Measurements from ENCODE around the gene CAPN15.
"Not testable (repeated sequence)": the region's sequence is repeated elsewhere in the genome, so short reads cannot be mapped to it uniquely, and the experiment has no call there.

The CAPN15 gene

DNA sequence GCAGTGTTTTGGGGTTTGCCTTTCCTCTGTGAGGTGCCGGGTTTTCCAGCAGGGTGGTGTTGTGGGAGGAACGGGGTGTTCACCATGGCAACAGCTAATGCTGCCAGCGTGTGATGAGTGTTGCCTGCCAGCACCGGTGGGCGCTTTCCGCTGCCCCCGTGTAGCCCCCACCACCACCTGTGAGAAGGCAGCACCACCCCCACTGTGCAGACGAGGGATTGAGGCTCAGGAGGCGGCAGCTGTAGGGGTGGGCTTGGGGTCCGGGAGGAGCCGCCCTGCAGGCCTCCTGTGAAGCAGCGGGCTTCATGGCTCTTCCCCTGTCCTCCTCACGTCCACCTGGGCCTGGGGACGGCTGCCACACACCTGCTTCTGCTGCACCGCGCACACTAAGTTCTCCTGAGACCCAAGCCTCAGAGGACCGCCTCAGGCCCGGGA lies 67.6 kb downstream of the CAPN15 start:
- no peak for DNase-seq

DNA sequence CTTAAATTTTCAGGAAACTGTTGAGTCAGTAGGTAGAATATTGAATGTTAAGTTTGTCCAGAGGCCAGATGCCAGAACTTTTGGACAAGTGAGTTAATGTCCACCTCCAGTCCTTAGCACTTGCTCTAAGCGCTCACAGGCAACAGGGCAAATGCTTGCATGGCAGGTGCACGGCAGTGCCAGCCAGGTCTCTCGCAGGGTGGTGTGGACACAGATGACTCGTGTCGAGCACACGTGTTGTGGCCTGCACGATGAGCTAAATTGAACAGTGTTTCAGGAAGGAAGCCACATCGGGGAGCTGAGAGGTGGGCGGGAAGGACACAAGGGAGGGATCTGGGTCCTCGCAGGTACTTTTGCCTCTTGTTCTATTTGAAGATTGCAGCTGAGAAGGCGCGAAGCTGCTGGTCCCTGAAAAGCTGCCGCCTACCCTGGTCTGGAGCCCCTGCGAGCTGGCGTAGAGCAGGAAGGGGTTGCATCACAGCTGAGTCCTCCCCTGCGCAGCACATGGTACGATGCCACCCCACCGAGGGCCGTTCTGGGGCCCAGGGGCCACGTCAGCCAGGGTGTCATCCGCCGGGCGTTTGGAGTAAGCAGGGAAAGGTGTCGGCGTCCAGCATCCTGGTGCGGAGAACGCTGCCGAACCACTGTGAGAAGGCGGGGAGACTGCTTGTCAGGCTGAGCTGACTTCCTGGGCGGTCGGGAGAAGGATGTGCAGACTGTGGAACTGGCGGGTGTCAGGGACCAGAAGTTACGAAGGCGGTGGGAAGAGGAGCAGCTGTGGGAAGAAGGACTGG lies 68.6 kb downstream of the CAPN15 start:
- DNase-seq = no peak

DNA sequence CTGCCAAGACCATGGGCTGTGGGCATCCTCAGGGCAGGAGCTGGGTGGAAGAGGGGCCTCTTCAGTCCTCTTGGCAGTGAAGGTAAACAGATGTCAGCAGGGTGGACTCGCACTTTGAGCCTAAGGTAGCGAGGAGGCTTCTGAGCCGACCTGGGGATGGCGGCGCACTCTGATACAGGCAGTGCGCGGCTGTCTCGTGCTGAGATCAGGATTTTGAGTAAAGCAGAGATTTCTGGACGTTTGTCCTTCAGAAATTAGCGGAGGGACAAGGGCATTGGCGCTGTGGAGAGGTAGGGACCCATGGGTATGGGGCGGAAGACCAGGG lies 69.2 kb downstream of the CAPN15 start:
- no peak for DNase-seq

DNA sequence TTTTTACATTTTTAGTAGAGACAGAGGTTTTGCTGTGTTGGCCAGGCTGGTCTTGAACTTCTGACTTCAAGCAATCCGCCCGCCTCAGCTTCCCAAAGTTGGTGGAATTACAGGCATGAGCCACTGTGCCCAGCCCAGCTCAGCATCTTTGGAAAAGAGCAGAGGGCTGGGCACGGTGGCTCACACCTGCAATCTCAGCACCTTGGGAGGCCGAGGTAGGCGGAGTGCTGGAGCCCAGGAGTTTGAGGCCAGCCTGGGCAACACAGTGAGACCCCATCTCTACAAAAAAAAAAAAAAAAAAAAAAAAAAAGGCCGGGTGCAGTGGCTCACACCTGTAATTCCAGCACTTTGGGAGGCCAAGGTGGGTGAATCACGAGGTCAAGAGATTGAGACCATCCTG lies 70.1 kb downstream of the CAPN15 start:
- not testable (repeated sequence) for DNase-seq

DNA sequence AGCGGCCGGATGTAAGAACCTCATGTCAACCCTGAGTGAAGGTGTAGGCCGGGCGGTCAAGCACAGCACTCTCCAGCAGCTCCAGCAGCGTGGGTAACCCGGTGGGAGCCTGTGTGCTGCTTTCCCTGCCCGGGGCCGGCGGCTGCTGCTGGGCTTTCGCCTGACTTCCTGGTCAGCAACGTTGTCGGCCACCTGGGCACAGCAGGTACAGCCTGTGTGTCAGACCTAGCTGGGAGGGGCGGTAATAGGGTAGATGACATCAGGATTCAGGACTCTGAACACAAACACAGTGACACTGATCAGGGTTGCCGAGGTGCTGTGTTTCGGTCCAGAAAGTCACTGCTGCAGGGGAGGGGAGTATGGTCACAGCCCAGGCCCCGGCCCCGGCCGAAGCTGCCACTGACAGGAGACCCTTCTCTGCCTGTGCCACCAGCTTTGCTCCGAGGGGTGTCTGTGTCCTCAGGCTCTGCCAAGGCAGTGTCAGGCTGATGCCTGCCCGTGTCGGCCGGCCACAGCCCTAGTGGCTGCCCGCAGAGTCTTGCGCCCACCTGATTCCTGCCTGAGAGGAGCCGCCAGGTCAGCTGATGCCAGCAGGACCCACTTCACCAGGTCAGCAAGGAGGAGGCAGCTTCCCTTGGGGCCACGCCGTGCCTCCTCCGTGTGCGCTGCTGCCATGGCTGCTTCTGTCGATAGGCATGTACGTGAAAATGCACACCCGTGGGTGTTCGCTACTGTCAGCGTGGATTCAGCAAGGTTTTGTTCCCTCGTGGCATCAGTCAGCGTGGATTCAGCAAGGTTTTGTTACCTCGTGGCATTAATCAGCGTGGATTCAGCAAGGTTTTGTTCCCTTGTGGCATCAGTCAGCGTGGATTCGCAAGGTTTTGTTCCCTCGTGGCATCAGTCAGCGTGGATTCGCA lies 71.6 kb downstream of the CAPN15 start:
- DNase-seq = no peak

DNA sequence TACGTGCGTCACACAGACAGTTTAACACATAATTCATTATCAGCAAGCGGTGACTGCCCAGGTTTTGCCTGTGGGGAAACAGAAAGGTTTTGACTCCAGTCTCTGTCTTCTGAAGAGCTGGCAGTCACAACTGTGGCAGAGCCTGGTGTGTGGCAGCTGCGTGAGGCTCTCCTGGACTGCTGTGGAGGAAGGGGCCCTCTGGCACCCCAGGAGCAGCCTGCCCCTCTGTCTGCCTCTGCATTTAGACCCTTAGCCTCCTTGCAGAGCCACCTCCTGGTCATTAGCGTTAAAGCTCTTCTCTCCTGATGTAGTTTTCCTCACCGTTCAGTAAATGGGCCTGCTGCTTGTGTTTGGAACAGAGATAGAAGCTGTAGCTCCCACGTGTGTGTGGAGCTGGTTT lies 73.3 kb downstream of the CAPN15 start:
- peak; percentile 50 for DNase-seq

DNA sequence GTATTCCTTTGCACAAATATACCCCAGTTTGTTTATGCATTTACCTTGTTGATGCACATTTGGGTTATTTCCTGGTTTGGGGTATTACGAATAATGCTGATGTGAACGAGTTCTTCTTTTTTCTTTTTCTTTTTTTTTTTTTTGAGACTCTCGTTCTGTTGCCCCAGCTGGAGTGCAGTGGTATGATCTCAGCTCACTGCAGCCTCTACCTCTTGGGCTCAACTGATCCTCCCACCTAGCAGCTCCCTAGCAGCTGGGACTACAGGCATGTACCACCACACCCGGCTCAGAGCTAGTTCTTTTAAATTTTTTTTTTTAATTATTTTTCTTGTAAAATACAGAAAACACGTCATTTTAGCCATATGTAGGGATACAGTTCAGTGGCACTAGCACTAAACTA lies 76.4 kb downstream of the CAPN15 start:
- no peak for DNase-seq
